MM.1S (cell line): ENCODE data around the gene WDR91.
"Not testable (repeated sequence)": the region's sequence is repeated elsewhere in the genome, so short reads cannot be mapped to it uniquely, and the experiment has no call there.

Experiments used
- EZH2 ChIP-seq: fragments of 300-600 bp; sonication (generic); optimal IDR thresholded peaks from 2 replicates; pipeline ENCODE3; 2017; ENCODE audit warnings: low read depth, mild to moderate bottlenecking, antibody characterized with exemption, low read length, mixed read lengths
- EZH2phosphoT487 ChIP-seq: fragments of 300-600 bp; sonication (generic); IDR thresholded peaks from 2 replicates; pipeline ENCODE4 v1.6.1; 2018; ENCODE audit warnings: antibody characterized with exemption, low read length
- TF ChIP-seq, protein P1 (sequence below): fragments of 300-600 bp; sonication (generic); IDR thresholded peaks from 2 replicates; pipeline ENCODE4 v1.5.1; 2016; ENCODE audit warnings: antibody characterized with exemption, low read length, mixed read lengths

DNA sequence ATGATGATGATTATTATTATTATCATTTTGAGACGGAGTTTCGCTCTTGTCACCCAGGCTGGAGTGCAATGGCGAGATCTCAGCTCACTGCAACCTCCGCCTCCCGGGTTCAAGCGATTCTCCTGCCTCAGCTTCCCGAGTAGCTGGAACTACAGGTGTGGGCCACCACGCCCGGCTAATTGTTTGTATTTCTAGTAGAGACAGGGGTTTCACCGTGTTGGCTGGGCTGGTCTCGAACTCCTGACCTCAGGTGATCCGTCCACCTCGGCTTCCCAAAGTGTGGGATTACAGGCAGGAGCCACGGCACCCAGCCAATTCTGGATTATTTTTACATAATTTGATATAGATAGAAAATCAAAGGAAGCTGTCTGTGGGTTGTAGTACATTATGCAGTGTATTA is 22.8 kb upstream of the WDR91 start:
- TF ChIP-seq, protein P1, sequence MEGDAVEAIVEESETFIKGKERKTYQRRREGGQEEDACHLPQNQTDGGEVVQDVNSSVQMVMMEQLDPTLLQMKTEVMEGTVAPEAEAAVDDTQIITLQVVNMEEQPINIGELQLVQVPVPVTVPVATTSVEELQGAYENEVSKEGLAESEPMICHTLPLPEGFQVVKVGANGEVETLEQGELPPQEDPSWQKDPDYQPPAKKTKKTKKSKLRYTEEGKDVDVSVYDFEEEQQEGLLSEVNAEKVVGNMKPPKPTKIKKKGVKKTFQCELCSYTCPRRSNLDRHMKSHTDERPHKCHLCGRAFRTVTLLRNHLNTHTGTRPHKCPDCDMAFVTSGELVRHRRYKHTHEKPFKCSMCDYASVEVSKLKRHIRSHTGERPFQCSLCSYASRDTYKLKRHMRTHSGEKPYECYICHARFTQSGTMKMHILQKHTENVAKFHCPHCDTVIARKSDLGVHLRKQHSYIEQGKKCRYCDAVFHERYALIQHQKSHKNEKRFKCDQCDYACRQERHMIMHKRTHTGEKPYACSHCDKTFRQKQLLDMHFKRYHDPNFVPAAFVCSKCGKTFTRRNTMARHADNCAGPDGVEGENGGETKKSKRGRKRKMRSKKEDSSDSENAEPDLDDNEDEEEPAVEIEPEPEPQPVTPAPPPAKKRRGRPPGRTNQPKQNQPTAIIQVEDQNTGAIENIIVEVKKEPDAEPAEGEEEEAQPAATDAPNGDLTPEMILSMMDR: not testable (repeated sequence)
- not testable (repeated sequence) for TF ChIP-seq EZH2, EZH2phosphoT487
